ENCODE measurements around the gene SYNGR3. TPM values are rescaled to one million over a fixed set of nuclear protein-coding genes. Genes with fewer than 3 reads are reported as not detected.

SYNGR3 gene
- total RNA-seq, 1 experiment from 2014 or later: 11.9 TPM

GRCh38 chr16:1976951-1977874, 12.6 kb upstream of the SYNGR3 start:
- Histone ChIP-seq H3K79me2 (ENCODE audit: insufficient read depth, low read length) (peaks cover 6% of the 10 kb centered on the region; the same call in 1 of the 2 replicates), H3K4ac (ENCODE audit: low read depth, low read length) (no peak overlapping the region), H3K9ac (ENCODE audit: extremely low read depth, insufficient read length, low read length) (no peak overlapping the region), H3K23ac (ENCODE audit: insufficient read length, low read depth, low read length) (no peak overlapping the region), H3K18ac (ENCODE audit: insufficient read length, low read depth, low read length) (no peak overlapping the region), H3K9me3 (ENCODE audit: control insufficient read depth, low read depth, low read length) (no peaks in the 10 kb centered on the region), H2AFZ (ENCODE audit: low read length) (no peak overlapping the region), H2BK15ac (ENCODE audit: low read depth, low read length) (no peak overlapping the region), H2BK12ac (ENCODE audit: insufficient read length, low read depth, low read length) (no peak overlapping the region), H4K5ac (ENCODE audit: insufficient read length, low read depth, low read length) (no peak overlapping the region), H2AK5ac (ENCODE audit: insufficient read length, low read length) (no peak overlapping the region), H3K23me2 (ENCODE audit: insufficient read length, low read depth, low read length, poor library complexity, severe bottlenecking) (peaks cover 17% of the 10 kb centered on the region), H3K4me1 (ENCODE audit: insufficient read depth, low read length) (no peaks in the 10 kb centered on the region), H3K56ac (ENCODE audit: insufficient read length, low read depth, low read length) (no peak overlapping the region), H2BK120ac (ENCODE audit: low read depth, low read length, poor library complexity, severe bottlenecking) (no peak overlapping the region), H3T11ph (ENCODE audit: low read length) (no peak overlapping the region), H4K91ac (ENCODE audit: insufficient read length, low read depth, low read length) (no peak overlapping the region), H4K8ac (replicated peaks; ENCODE audit: insufficient read length, low read depth, low read length) (no peak overlapping the region), H3K27ac (ENCODE audit: insufficient read length, low read depth, low read length) (no peak overlapping the region), H2BK5ac (ENCODE audit: insufficient read length, low read length) (no peak overlapping the region), H4K20me1 (ENCODE audit: control insufficient read depth, insufficient read depth, insufficient read length) (no peaks in the 10 kb centered on the region), H3K14ac (ENCODE audit: insufficient read depth, low read length) (no peak overlapping the region), H3K79me1 (ENCODE audit: insufficient read depth, low read depth, low read length, poor library complexity, severe bottlenecking) (peaks cover 5% of the 10 kb centered on the region), H2BK20ac (ENCODE audit: low read depth, low read length, poor library complexity, severe bottlenecking) (no peak overlapping the region), H3K4me2 (ENCODE audit: insufficient read depth, insufficient read length, low read length) (no peak overlapping the region), H3K27me3 (ENCODE audit: insufficient read depth, low read length) (peaks cover 17% of the 10 kb centered on the region)
- no peak overlapping the region for H3K4me3 Mint-ChIP-seq
- no peak for TF ChIP-seq CTCF (conservative IDR thresholded peaks at IDR 0.05)
- H3K4me1 Mint-ChIP-seq: peaks cover 12 to 16% of the 10 kb centered on the region in 2 experiments
- H3K27me3 Mint-ChIP-seq (ENCODE audit: low read depth): peaks cover 29% of the 10 kb centered on the region
- no peak for DNase-seq
- no CpG with 5 or more reads among the region's 33 CpGs for WGBS (ENCODE audit: extremely low coverage, insufficient read length, low lambda C conversion rate)
- H3K27ac Mint-ChIP-seq: no peak overlapping the region
- H3K36me3 Mint-ChIP-seq (ENCODE audit: insufficient read depth in 1 of 3, low read depth in 3 of 3): peaks cover 10 to 27% (median 23%) of the 10 kb centered on the region in 3 experiments
- H3K9me3 Mint-ChIP-seq: no peaks in the 10 kb centered on the region
